A673 (cell line): Measurements from ENCODE around the gene ZNF573. TPM values are rescaled to one million over a fixed set of nuclear protein-coding genes. Genes with fewer than 3 reads are reported as not detected.

Experiments
- BruUV-seq: library from RNA; stranded (reverse); fragments of 400-500 nt; replicated peaks from 2 replicates; lab custom pipeline; 2021; lab: Mats Ljungman, UMichigan
- CTCF ChIA-PET: fragments of 300-600 bp; sonication (Branson Sonifier 250); formaldehyde crosslinking; loops from one replicate; lab custom pipeline; 2022; ENCODE audit warnings: antibody characterized with exemption; lab: Charles Lee
- POLR2A ChIA-PET: fragments of 300-600 bp; sonication (Branson Sonifier 250); formaldehyde crosslinking; loops from one replicate; lab custom pipeline; 2022; ENCODE audit warnings: antibody characterized with exemption; ENCODE audit not compliant: low non-redundant PET; lab: Charles Lee
- DNase-seq: peaks from one replicate; pipeline ENCODE4 v3.0.0-alpha.2; 2015; ENCODE audit warnings: low spot score
- H3K27ac ChIP-seq: fragments of 200-600 bp; sonication (generic); 2 replicates; pipeline ENCODE4 v1.5.1; 2016; ENCODE audit warnings: mixed run types, low read depth, mild to moderate bottlenecking, mixed read lengths, antibody characterized with exemption, low read length; ENCODE audit not compliant: poor library complexity, severe bottlenecking
- H3K27me3 ChIP-seq: fragments of 200-600 bp; sonication (generic); replicated peaks from 2 replicates; pipeline ENCODE4 v1.6.1; 2017; ENCODE audit warnings: mixed run types, low read depth, mild to moderate bottlenecking, mixed read lengths, antibody characterized with exemption, low read length; ENCODE audit not compliant: insufficient read depth, poor library complexity
- H3K36me3 ChIP-seq: fragments of 200-600 bp; sonication (generic); 2 replicates; pipeline ENCODE4 v1.6.1; 2016; ENCODE audit warnings: mixed run types, mild to moderate bottlenecking, mixed read lengths, antibody characterized with exemption, low read length; ENCODE audit not compliant: insufficient read depth, poor library complexity, severe bottlenecking
- H3K4me1 ChIP-seq: fragments of 200-600 bp; sonication (generic); 2 replicates; pipeline ENCODE4 v1.6.1; 2017; ENCODE audit warnings: mixed run types, mild to moderate bottlenecking, mixed read lengths, antibody characterized with exemption, low read length; ENCODE audit not compliant: insufficient read depth, poor library complexity, severe bottlenecking
- H3K4me3 ChIP-seq: fragments of 200-600 bp; sonication (generic); 2 replicates; pipeline ENCODE4 v1.5.1; 2016; ENCODE audit warnings: low read depth, mixed run types, mild to moderate bottlenecking, mixed read lengths, low read length; ENCODE audit not compliant: poor library complexity, severe bottlenecking
- H3K9me3 ChIP-seq: fragments of 200-600 bp; sonication (generic); 2 replicates; pipeline ENCODE4 v1.6.1; 2016; ENCODE audit warnings: mixed run types, low read depth, mild to moderate bottlenecking, mixed read lengths, antibody characterized with exemption, low read length; ENCODE audit not compliant: poor library complexity, severe bottlenecking
- CTCF ChIP-seq: fragments of 300-800, 200-600 bp; sonication (generic); conservative IDR thresholded peaks from 2 replicates; pipeline ENCODE4 v1.5.1; 2017; ENCODE audit warnings: low read depth, mild to moderate bottlenecking, antibody characterized with exemption, low read length, moderate library complexity, mixed read lengths
- EZH2 ChIP-seq: fragments of 200-600 bp; sonication (generic); IDR thresholded peaks from 2 replicates; pipeline ENCODE4 v1.6.1; 2017; ENCODE audit warnings: borderline replicate concordance, low read depth, mild to moderate bottlenecking, mixed read lengths, antibody characterized with exemption, low read length; ENCODE audit not compliant: poor library complexity, severe bottlenecking
- intact Hi-C: fragments of 100-400 bp; cut with micrococcal nuclease; formaldehyde crosslinking; loops from one replicate; pipeline ENCODE4 v1.10.0; 2022; ENCODE audit not compliant: unreplicated experiment
- total RNA-seq: library from RNA; stranded (reverse); gene quantifications from 2 replicates; pipeline ENCODE4 v1.2.3, GENCODE V29; 2021

The ZNF573 gene
- total RNA-seq, 1 experiment from 2014 or later: 8.7 TPM

- Histone ChIP-seq H3K4me1 (no peaks in the 10 kb centered on the region), H3K36me3 (peaks cover 1% of the 10 kb centered on the region), H3K9me3 (peaks cover 4% of the 10 kb centered on the region), H3K27me3 (no peaks in the 10 kb centered on the region), H3K4me3 (no peak overlapping the region), H3K27ac (no peak overlapping the region)
- TF ChIP-seq CTCF (no peak), EZH2 (no peak)
- intact Hi-C loops: no loop called here
- DNase-seq: no peak
- ChIA-PET POLR2A (no interaction called here), CTCF (no interaction called here)
- BruUV-seq: no TSS peak
Measured at GRCh38 chr19:37716140-37716539, 63.2 kb downstream of the ZNF573 start.

GRCh38 chr19:37706052-37706605 is 73.3 kb downstream of the ZNF573 start:
- TF ChIP-seq CTCF (no peak), EZH2 (no peak)
- H3K27me3 ChIP-seq: no peaks in the 10 kb centered on the region
- peaks cover 12% of the 10 kb centered on the region for H3K36me3 ChIP-seq
- no peak for DNase-seq
- BruUV-seq: no TSS peak
- no peak overlapping the region for H3K4me3 ChIP-seq
- ChIA-PET CTCF (interaction anchor here (0.6 kb wide), 1 partner anchor 9 kb away, joined by 7 read pairs; no protein-coding TSS in a partner anchor), POLR2A (no interaction called here)
- intact Hi-C loops: no loop called here
- no peaks in the 10 kb centered on the region for H3K4me1 ChIP-seq
- H3K9me3 ChIP-seq: peaks cover 6% of the 10 kb centered on the region
- no peak overlapping the region for H3K27ac ChIP-seq

- no TSS peak for BruUV-seq
- no peak for DNase-seq
- POLR2A ChIA-PET: no interaction called here
Measured at GRCh38 chr19:37699057-37699456, 80.3 kb downstream of the ZNF573 start.

More at GRCh38 chr19:37699057-37699456, 80.3 kb downstream of the ZNF573 start:
- no peak for TF ChIP-seq EZH2
- no peak for TF ChIP-seq CTCF
- Histone ChIP-seq H3K9me3 (peaks cover 34% of the 10 kb centered on the region), H3K27me3 (no peaks in the 10 kb centered on the region), H3K4me1 (no peaks in the 10 kb centered on the region), H3K27ac (no peak overlapping the region), H3K4me3 (no peak overlapping the region), H3K36me3 (peaks cover 6% of the 10 kb centered on the region)
- intact Hi-C loops: no loop called here
- CTCF ChIA-PET: no interaction called here
